SW480 (cell line): ENCODE results near the gene POC1B.

Experiments
- DNase-seq: peaks from one replicate; pipeline ENCODE4 v3.0.0-alpha.2; 2016; ENCODE audit warnings: low spot score

Gene POC1B

GRCh38 chr12:89384807-89385206 lies 141.0 kb downstream of the POC1B start:
- DNase-seq = no peak

- DNase-seq = no peak
Observed at GRCh38 chr12:89384050-89384758, 141.6 kb downstream of the POC1B start.

- no peak for DNase-seq
Observed at GRCh38 chr12:89383235-89384049, 142.4 kb downstream of the POC1B start.

GRCh38 chr12:89382328-89382727 lies 143.5 kb downstream of the POC1B start:
- no peak for DNase-seq

- DNase-seq = no peak
Observed at GRCh38 chr12:89379839-89380467, 145.9 kb downstream of the POC1B start.

GRCh38 chr12:89379148-89379838 lies 146.6 kb downstream of the POC1B start:
- no peak for DNase-seq

- no peak for DNase-seq
Observed at GRCh38 chr12:89376844-89377243, 149.0 kb downstream of the POC1B start.

GRCh38 chr12:89376202-89376529 lies 149.7 kb downstream of the POC1B start:
- DNase-seq = no peak

- DNase-seq = peak; percentile 86
Observed at GRCh38 chr12:89373763-89374572, 151.9 kb downstream of the POC1B start.

- peak; percentile 21 for DNase-seq
Observed at GRCh38 chr12:89372584-89373370, 153.1 kb downstream of the POC1B start.

- peak; percentile 89 for DNase-seq
Observed at GRCh38 chr12:89370850-89371249, 155.0 kb downstream of the POC1B start.

GRCh38 chr12:89370421-89370831 lies 155.4 kb downstream of the POC1B start:
- no peak for DNase-seq
